ENCODE results near the gene RMRP. TPM values are rescaled to one million over a fixed set of nuclear protein-coding genes. Genes with fewer than 3 reads are reported as not detected.

Gene RMRP
- total and polyA plus RNA-seq, 2 of the 4 experiments (the other 2 are of a cell fraction) = 39.7 to 13,690 TPM

DNA sequence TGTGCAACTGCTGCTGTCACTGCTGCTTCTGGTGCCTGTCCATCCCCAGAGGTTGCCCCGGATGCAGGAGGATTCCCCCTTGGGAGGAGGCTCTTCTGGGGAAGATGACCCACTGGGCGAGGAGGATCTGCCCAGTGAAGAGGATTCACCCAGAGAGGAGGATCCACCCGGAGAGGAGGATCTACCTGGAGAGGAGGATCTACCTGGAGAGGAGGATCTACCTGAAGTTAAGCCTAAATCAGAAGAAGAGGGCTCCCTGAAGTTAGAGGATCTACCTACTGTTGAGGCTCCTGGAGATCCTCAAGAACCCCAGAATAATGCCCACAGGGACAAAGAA is 16.2 kb upstream of the RMRP start (continued):
- TF ChIP-seq ELK1 (IDR thresholded peaks at IDR 0.05; ENCODE audit: borderline replicate concordance, low read depth, low read length) (no peak), MXI1 (IDR thresholded peaks at IDR 0.05; ENCODE audit: borderline replicate concordance, low read depth, low read length) (no peak), POLR2A (IDR thresholded peaks at IDR 0.05; ENCODE audit: low read depth, low read length) (no peak), RCOR1 (IDR thresholded peaks at IDR 0.05; ENCODE audit: insufficient replicate concordance, low read length) (no peak), BHLHE40 (IDR thresholded peaks at IDR 0.05; ENCODE audit: low read depth, low read length) (no peak), MAZ (IDR thresholded peaks at IDR 0.05; ENCODE audit: borderline replicate concordance, low read depth, low read length) (no peak), MAFK (IDR thresholded peaks at IDR 0.05; ENCODE audit: low read depth, low read length) (no peak), CEBPB (IDR thresholded peaks at IDR 0.05; ENCODE audit: low read depth, low read length) (no peak)
